ENCODE results near the gene EGF.

The EGF gene

GRCh38 chr4:110008540-110008939 is 95.9 kb downstream of the EGF start:
- Histone ChIP-seq H3K36me3 (ENCODE audit: low read depth) (no peaks in the 10 kb centered on the region), H3K4me3 (ENCODE audit: severe bottlenecking) (no peak overlapping the region), H3K27me3 (ENCODE audit: insufficient read depth, poor library complexity, severe bottlenecking) (no peaks in the 10 kb centered on the region), H3K4me1 (ENCODE audit: insufficient read depth, poor library complexity, severe bottlenecking) (no peaks in the 10 kb centered on the region), H3K9me3 (ENCODE audit: severe bottlenecking) (no peaks in the 10 kb centered on the region), H3K27ac (ENCODE audit: poor library complexity, severe bottlenecking) (no peak overlapping the region)
- no peak for ATAC-seq (ENCODE audit: low read depth)
- no peak for DNase-seq (ENCODE audit: low spot score)
- TF ChIP-seq, protein P1, sequence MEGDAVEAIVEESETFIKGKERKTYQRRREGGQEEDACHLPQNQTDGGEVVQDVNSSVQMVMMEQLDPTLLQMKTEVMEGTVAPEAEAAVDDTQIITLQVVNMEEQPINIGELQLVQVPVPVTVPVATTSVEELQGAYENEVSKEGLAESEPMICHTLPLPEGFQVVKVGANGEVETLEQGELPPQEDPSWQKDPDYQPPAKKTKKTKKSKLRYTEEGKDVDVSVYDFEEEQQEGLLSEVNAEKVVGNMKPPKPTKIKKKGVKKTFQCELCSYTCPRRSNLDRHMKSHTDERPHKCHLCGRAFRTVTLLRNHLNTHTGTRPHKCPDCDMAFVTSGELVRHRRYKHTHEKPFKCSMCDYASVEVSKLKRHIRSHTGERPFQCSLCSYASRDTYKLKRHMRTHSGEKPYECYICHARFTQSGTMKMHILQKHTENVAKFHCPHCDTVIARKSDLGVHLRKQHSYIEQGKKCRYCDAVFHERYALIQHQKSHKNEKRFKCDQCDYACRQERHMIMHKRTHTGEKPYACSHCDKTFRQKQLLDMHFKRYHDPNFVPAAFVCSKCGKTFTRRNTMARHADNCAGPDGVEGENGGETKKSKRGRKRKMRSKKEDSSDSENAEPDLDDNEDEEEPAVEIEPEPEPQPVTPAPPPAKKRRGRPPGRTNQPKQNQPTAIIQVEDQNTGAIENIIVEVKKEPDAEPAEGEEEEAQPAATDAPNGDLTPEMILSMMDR (IDR thresholded peaks at IDR 0.05; ENCODE audit: poor library complexity, severe bottlenecking) = no peak

DNA sequence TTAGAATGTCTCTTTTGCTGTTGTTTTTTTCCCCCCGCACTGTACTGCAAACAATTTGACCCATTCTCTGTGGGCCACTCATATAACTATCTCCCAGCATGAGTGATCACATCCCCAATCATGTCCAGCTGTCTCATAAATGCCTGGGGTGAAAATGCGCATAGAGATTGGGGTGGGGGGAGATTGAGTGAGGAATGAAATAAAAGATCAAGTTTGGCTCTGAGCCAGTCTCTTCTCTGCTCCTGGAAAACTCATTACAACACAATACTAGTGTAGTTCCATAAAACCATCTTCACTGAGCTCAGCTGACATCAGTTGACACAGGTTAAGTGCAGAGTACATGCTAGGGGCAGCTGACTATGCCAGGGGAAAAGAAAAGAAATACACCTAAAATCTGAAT is 96.9 kb downstream of the EGF start:
- TF ChIP-seq, protein P1 (IDR thresholded peaks at IDR 0.05; ENCODE audit: poor library complexity, severe bottlenecking) = no peak
- ATAC-seq (ENCODE audit: low read depth) = no peak
- Histone ChIP-seq H3K27ac (ENCODE audit: poor library complexity, severe bottlenecking) (no peak overlapping the region), H3K27me3 (ENCODE audit: insufficient read depth, poor library complexity, severe bottlenecking) (no peaks in the 10 kb centered on the region), H3K9me3 (ENCODE audit: severe bottlenecking) (no peaks in the 10 kb centered on the region), H3K36me3 (ENCODE audit: low read depth) (no peaks in the 10 kb centered on the region), H3K4me3 (ENCODE audit: severe bottlenecking) (no peak overlapping the region), H3K4me1 (ENCODE audit: insufficient read depth, poor library complexity, severe bottlenecking) (no peaks in the 10 kb centered on the region)
- DNase-seq (ENCODE audit: low spot score) = no peak

- H3K4me1 ChIP-seq (ENCODE audit: insufficient read depth, poor library complexity, severe bottlenecking) = no peaks in the 10 kb centered on the region
- TF ChIP-seq, protein P1 (IDR thresholded peaks at IDR 0.05; ENCODE audit: poor library complexity, severe bottlenecking) = no peak
- DNase-seq (ENCODE audit: low spot score) = no peak
- no peak overlapping the region for H3K27ac ChIP-seq (ENCODE audit: poor library complexity, severe bottlenecking)
- no peaks in the 10 kb centered on the region for H3K36me3 ChIP-seq (ENCODE audit: low read depth)
- no peak overlapping the region for H3K4me3 ChIP-seq (ENCODE audit: severe bottlenecking)
- no peaks in the 10 kb centered on the region for H3K27me3 ChIP-seq (ENCODE audit: insufficient read depth, poor library complexity, severe bottlenecking)
- no peaks in the 10 kb centered on the region for H3K9me3 ChIP-seq (ENCODE audit: severe bottlenecking)
- ATAC-seq (ENCODE audit: low read depth) = no peak
Observed at GRCh38 chr4:110010797-110011196, 98.1 kb downstream of the EGF start.

- H3K27me3 ChIP-seq (ENCODE audit: insufficient read depth, poor library complexity, severe bottlenecking) = no peaks in the 10 kb centered on the region
- TF ChIP-seq, protein P1 (IDR thresholded peaks at IDR 0.05; ENCODE audit: poor library complexity, severe bottlenecking) = no peak
Observed at GRCh38 chr4:110012917-110013316, 100.2 kb downstream of the EGF start.

GRCh38 chr4:110014233-110014632 is 101.5 kb downstream of the EGF start:
- Histone ChIP-seq H3K27ac (ENCODE audit: poor library complexity, severe bottlenecking) (no peak overlapping the region), H3K36me3 (ENCODE audit: low read depth) (no peaks in the 10 kb centered on the region), H3K4me1 (ENCODE audit: insufficient read depth, poor library complexity, severe bottlenecking) (no peaks in the 10 kb centered on the region), H3K4me3 (ENCODE audit: severe bottlenecking) (no peak overlapping the region), H3K27me3 (ENCODE audit: insufficient read depth, poor library complexity, severe bottlenecking) (no peaks in the 10 kb centered on the region), H3K9me3 (ENCODE audit: severe bottlenecking) (no peaks in the 10 kb centered on the region)
- no peak for ATAC-seq (ENCODE audit: low read depth)
- TF ChIP-seq, protein P1 (IDR thresholded peaks at IDR 0.05; ENCODE audit: poor library complexity, severe bottlenecking) = no peak
- DNase-seq (ENCODE audit: low spot score) = no peak

More at GRCh38 chr4:110012917-110013316, 100.2 kb downstream of the EGF start:
- H3K4me1 ChIP-seq (ENCODE audit: insufficient read depth, poor library complexity, severe bottlenecking) = no peaks in the 10 kb centered on the region
- ATAC-seq (ENCODE audit: low read depth) = no peak
- H3K36me3 ChIP-seq (ENCODE audit: low read depth) = no peaks in the 10 kb centered on the region
- DNase-seq (ENCODE audit: low spot score) = no peak
- H3K27ac ChIP-seq (ENCODE audit: poor library complexity, severe bottlenecking) = no peak overlapping the region
- no peaks in the 10 kb centered on the region for H3K9me3 ChIP-seq (ENCODE audit: severe bottlenecking)
- H3K4me3 ChIP-seq (ENCODE audit: severe bottlenecking) = no peak overlapping the region
